ENCODE measurements around the gene GON4L. TPM values are rescaled to one million over a fixed set of nuclear protein-coding genes. Genes with fewer than 3 reads are reported as not detected.
"Not testable (repeated sequence)": the region's sequence is repeated elsewhere in the genome, so short reads cannot be mapped to it uniquely, and the experiment has no call there.

The GON4L gene
- total RNA-seq, 1 experiment from 2014 or later, result 25.8 TPM

GRCh38 chr1:155827450-155827849 is 29.6 kb downstream of the GON4L start:
- Histone ChIP-seq H3K9me3 (replicated peaks) (no peaks in the 10 kb centered on the region), H3K27me3 (no peaks in the 10 kb centered on the region), H3K4me1 (no peaks in the 10 kb centered on the region), H3K4me3 (no peak overlapping the region), H3K36me3 (peaks cover 14% of the 10 kb centered on the region), H3K27ac (no peak overlapping the region)
- no peak for DNase-seq

- DNase-seq, result peak in 1 of 2 experiments; percentile 28
- Histone ChIP-seq H3K4me3 (no peak overlapping the region), H3K27ac (peak overlapping the region; percentile 18; the same call in 1 of the 2 replicates), H3K27me3 (no peaks in the 10 kb centered on the region), H3K4me1 (peaks cover 10% of the 10 kb centered on the region; the same call in 1 of the 2 replicates), H3K36me3 (peaks cover 44% of the 10 kb centered on the region), H3K9me3 (replicated peaks) (no peaks in the 10 kb centered on the region)
Observed at GRCh38 chr1:155816351-155816750, 40.7 kb downstream of the GON4L start.

- Histone ChIP-seq H3K4me1 (peaks cover 10% of the 10 kb centered on the region; the same call in 1 of the 2 replicates), H3K27ac (no peak overlapping the region), H3K9me3 (replicated peaks) (no peaks in the 10 kb centered on the region), H3K4me3 (no peak overlapping the region), H3K27me3 (no peaks in the 10 kb centered on the region), H3K36me3 (peaks cover 38% of the 10 kb centered on the region)
- no peak for DNase-seq
Observed at GRCh38 chr1:155813672-155814071, 43.3 kb downstream of the GON4L start.

GRCh38 chr1:155812878-155813277 is 44.1 kb downstream of the GON4L start:
- DNase-seq, result no peak
- Histone ChIP-seq H3K4me1 (peaks cover 10% of the 10 kb centered on the region; the same call in 1 of the 2 replicates), H3K27ac (no peak overlapping the region), H3K4me3 (no peak overlapping the region), H3K27me3 (no peaks in the 10 kb centered on the region), H3K9me3 (replicated peaks) (no peaks in the 10 kb centered on the region), H3K36me3 (peaks cover 38% of the 10 kb centered on the region)

GRCh38 chr1:155809088-155809487 is 47.9 kb downstream of the GON4L start:
- no peaks in the 10 kb centered on the region for H3K4me1 ChIP-seq
- no peak overlapping the region for H3K27ac ChIP-seq
- H3K9me3 ChIP-seq (replicated peaks), result no peaks in the 10 kb centered on the region
- H3K27me3 ChIP-seq, result no peaks in the 10 kb centered on the region
- peaks cover 35% of the 10 kb centered on the region for H3K36me3 ChIP-seq
- H3K4me3 ChIP-seq, result no peak overlapping the region
- DNase-seq, result no peak

GRCh38 chr1:155801149-155801548 is 55.9 kb downstream of the GON4L start:
- no peaks in the 10 kb centered on the region for H3K27me3 ChIP-seq
- H3K9me3 ChIP-seq (replicated peaks), result no peaks in the 10 kb centered on the region
- no peaks in the 10 kb centered on the region for H3K4me1 ChIP-seq
- DNase-seq, result no peak
- no peak overlapping the region for H3K27ac ChIP-seq
- no peak overlapping the region for H3K4me3 ChIP-seq
- H3K36me3 ChIP-seq, result peaks cover 32% of the 10 kb centered on the region

- not testable (repeated sequence) for H3K4me1 ChIP-seq; H3K27me3 ChIP-seq; H3K4me3 ChIP-seq; H3K9me3 ChIP-seq (replicated peaks); H3K27ac ChIP-seq; DNase-seq
- H3K36me3 ChIP-seq, result peaks cover 19% of the 10 kb centered on the region
Observed at GRCh38 chr1:155795618-155796017, 61.4 kb downstream of the GON4L start.

- H3K36me3 ChIP-seq, result peaks cover 23% of the 10 kb centered on the region
- no peak overlapping the region for H3K27ac ChIP-seq
- DNase-seq, result peak in 1 of 2 experiments; percentile 27
- no peaks in the 10 kb centered on the region for H3K27me3 ChIP-seq
- peaks cover 9% of the 10 kb centered on the region; the same call in 1 of the 2 replicates for H3K4me1 ChIP-seq
- H3K4me3 ChIP-seq, result no peak overlapping the region
- no peaks in the 10 kb centered on the region for H3K9me3 ChIP-seq (replicated peaks)
Observed at GRCh38 chr1:155794605-155795245, 62.3 kb downstream of the GON4L start.

GRCh38 chr1:155793213-155793612 is 63.8 kb downstream of the GON4L start:
- no peaks in the 10 kb centered on the region for H3K27me3 ChIP-seq
- no peak overlapping the region for H3K27ac ChIP-seq
- no peak overlapping the region for H3K4me3 ChIP-seq
- H3K9me3 ChIP-seq (replicated peaks), result no peaks in the 10 kb centered on the region
- peaks cover 9% of the 10 kb centered on the region; the same call in 1 of the 2 replicates for H3K4me1 ChIP-seq
- no peak for DNase-seq
- H3K36me3 ChIP-seq, result peaks cover 17% of the 10 kb centered on the region

- no peaks in the 10 kb centered on the region for H3K9me3 ChIP-seq (replicated peaks)
- no peaks in the 10 kb centered on the region for H3K4me1 ChIP-seq
- no peak overlapping the region for H3K4me3 ChIP-seq
- no peaks in the 10 kb centered on the region for H3K27me3 ChIP-seq
- DNase-seq, result peak in 1 of 2 experiments; percentile 14
- peaks cover 30% of the 10 kb centered on the region for H3K36me3 ChIP-seq
- no peak overlapping the region for H3K27ac ChIP-seq
Observed at GRCh38 chr1:155777582-155777981, 79.4 kb downstream of the GON4L start.

- Histone ChIP-seq H3K4me3 (no peak overlapping the region), H3K36me3 (peaks cover 37% of the 10 kb centered on the region), H3K4me1 (no peaks in the 10 kb centered on the region), H3K9me3 (replicated peaks) (no peaks in the 10 kb centered on the region), H3K27me3 (no peaks in the 10 kb centered on the region), H3K27ac (no peak overlapping the region)
- DNase-seq, result no peak
Observed at GRCh38 chr1:155776414-155776813, 80.6 kb downstream of the GON4L start.

GRCh38 chr1:155773221-155773620 is 83.8 kb downstream of the GON4L start:
- Histone ChIP-seq H3K9me3 (replicated peaks) (no peaks in the 10 kb centered on the region), H3K36me3 (peaks cover 58% of the 10 kb centered on the region), H3K4me3 (no peak overlapping the region), H3K4me1 (no peaks in the 10 kb centered on the region), H3K27me3 (no peaks in the 10 kb centered on the region), H3K27ac (no peak overlapping the region)
- DNase-seq, result no peak

- Histone ChIP-seq H3K36me3 (peaks cover 59% of the 10 kb centered on the region), H3K4me1 (peaks cover 3% of the 10 kb centered on the region; the same call in 1 of the 2 replicates), H3K9me3 (replicated peaks) (no peaks in the 10 kb centered on the region), H3K27ac (no peak overlapping the region), H3K27me3 (no peaks in the 10 kb centered on the region), H3K4me3 (no peak overlapping the region)
- DNase-seq, result no peak
Observed at GRCh38 chr1:155769257-155769656, 87.8 kb downstream of the GON4L start.

- H3K9me3 ChIP-seq (replicated peaks); H3K4me1 ChIP-seq; H3K27ac ChIP-seq; H3K4me3 ChIP-seq; H3K27me3 ChIP-seq; DNase-seq: not testable (repeated sequence)
- H3K36me3 ChIP-seq, result peaks cover 54% of the 10 kb centered on the region
Observed at GRCh38 chr1:155767399-155767989, 89.5 kb downstream of the GON4L start.

- not testable (repeated sequence) for DNase-seq
Observed at GRCh38 chr1:155763989-155764388, 93.0 kb downstream of the GON4L start.

More at GRCh38 chr1:155763989-155764388, 93.0 kb downstream of the GON4L start:
- H3K27ac ChIP-seq; H3K4me3 ChIP-seq; H3K4me1 ChIP-seq; H3K9me3 ChIP-seq (replicated peaks); H3K27me3 ChIP-seq: not testable (repeated sequence)
- H3K36me3 ChIP-seq, result peaks cover 51% of the 10 kb centered on the region
